Airway epithelial cell (primary cell): Measurements from ENCODE around the gene CYP2C8. TPM values are rescaled to one million over a fixed set of nuclear protein-coding genes. Genes with fewer than 3 reads are reported as not detected.

Experiments used
- total RNA-seq: library from RNA; depleted of rRNA; stranded (reverse); fragments of >200 nt; gene quantifications from 2 replicates; pipeline ENCODE4 v1.2.3, GENCODE V29; 2015

CYP2C8 gene
- total RNA-seq: 0.14 TPM in 1 of 2 replicates, not detected in the other

DNA sequence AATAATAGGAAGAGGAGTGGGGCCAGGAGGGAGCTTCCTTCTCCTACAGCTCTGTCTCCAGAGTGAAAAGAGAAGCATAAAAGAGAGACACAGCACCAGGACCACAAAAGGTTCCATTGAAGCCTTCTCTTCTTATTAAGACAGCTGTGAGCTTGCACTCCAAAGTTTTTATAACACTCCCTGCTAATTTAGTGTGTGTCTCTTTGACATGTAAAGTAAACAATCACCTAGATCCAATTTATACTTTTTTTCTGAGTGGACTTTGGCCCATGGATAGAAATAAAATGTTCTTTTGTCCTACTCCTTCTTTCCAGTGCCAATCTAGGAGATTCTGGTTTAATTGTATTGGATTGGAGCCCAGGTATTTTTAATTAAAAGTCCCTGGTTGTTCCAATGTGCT is at the start of gene CYP2C8:
Gene CYP2C8, minus strand, starts transcription at position 212 of the 400 bp plus-strand sequence. Its CDS starts 95 bp downstream, at position 117.

Other genes starting within 250 kb of the CYP2C8 start
- gene CYP2C9, start 130.8 kb downstream of the CYP2C8 start, total RNA-seq: 0.14 TPM in 1 of 2 replicates, not detected in the other
- gene ACSM6, start 124.7 kb upstream of the CYP2C8 start, total RNA-seq: not detected in 2 replicates
- 148 and 178 TPM in 2 replicates for gene PDLIM1, start 221.5 kb upstream of the CYP2C8 start, total RNA-seq